ENCODE data around the gene DIDO1.

The DIDO1 gene

GRCh38 chr20:62887860-62888239 is 38.5 kb downstream of the DIDO1 start:
- DNase-seq (ENCODE audit: extremely low read depth, low read depth) = no peak
- TF ChIP-seq CTCF (IDR thresholded peaks at IDR 0.05; ENCODE audit: low read depth, low read length) = no peak

- DNase-seq (ENCODE audit: extremely low read depth, low read depth) = peak; percentile 32
- TF ChIP-seq CTCF (IDR thresholded peaks at IDR 0.05; ENCODE audit: low read depth, low read length) = no peak
Observed at GRCh38 chr20:62887152-62887859, 39.0 kb downstream of the DIDO1 start.

GRCh38 chr20:62886709-62887058 is 39.6 kb downstream of the DIDO1 start:
- DNase-seq (ENCODE audit: extremely low read depth, low read depth) = no peak

GRCh38 chr20:62885896-62886708 is 40.2 kb downstream of the DIDO1 start:
- no peak for DNase-seq (ENCODE audit: extremely low read depth, low read depth)
- TF ChIP-seq CTCF (IDR thresholded peaks at IDR 0.05; ENCODE audit: low read depth, low read length) = no peak

More at GRCh38 chr20:62886709-62887058, 39.6 kb downstream of the DIDO1 start:
- TF ChIP-seq CTCF (IDR thresholded peaks at IDR 0.05; ENCODE audit: low read depth, low read length) = no peak

GRCh38 chr20:62885046-62885895 is 41.0 kb downstream of the DIDO1 start:
- no peak for TF ChIP-seq CTCF (IDR thresholded peaks at IDR 0.05; ENCODE audit: low read depth, low read length)
- no peak for DNase-seq (ENCODE audit: extremely low read depth, low read depth)

- TF ChIP-seq CTCF (IDR thresholded peaks at IDR 0.05; ENCODE audit: low read depth, low read length) = no peak
- DNase-seq (ENCODE audit: extremely low read depth, low read depth) = no peak
Observed at GRCh38 chr20:62884556-62884955, 41.7 kb downstream of the DIDO1 start.
